HepG2 (cell line): ENCODE data around the gene PRR35. TPM values are rescaled to one million over a fixed set of nuclear protein-coding genes. Genes with fewer than 3 reads are reported as not detected.
A peak's percentile ranks its signal among the peaks of the same experiment; 100 is the strongest.

ENCODE experiments used
- BATF2 ChIP-seq: sonication (generic); formaldehyde crosslinking; IDR thresholded peaks from 2 replicates; pipeline ENCODE4 v1.8.0; 2022; ENCODE audit warnings: mild to moderate bottlenecking, missing genetic modification reagents, moderate library complexity
- BCLAF1 ChIP-seq: fragments of 450-650 bp; IDR thresholded peaks from 2 replicates; pipeline ENCODE4 v1.6.1; 2017; ENCODE audit warnings: mild to moderate bottlenecking
- CENPBD1 ChIP-seq: sonication (generic); formaldehyde crosslinking; IDR thresholded peaks from 2 replicates; pipeline ENCODE4 v1.8.0; 2022; ENCODE audit warnings: missing genetic modification reagents, low read depth, mild to moderate bottlenecking, borderline replicate concordance
- CHCHD3 ChIP-seq: sonication (generic); formaldehyde crosslinking; IDR thresholded peaks from 2 replicates; pipeline ENCODE4 v1.8.0; 2022; ENCODE audit warnings: mild to moderate bottlenecking, missing genetic modification reagents, moderate library complexity
- EEA1 ChIP-seq: sonication (generic); formaldehyde crosslinking; IDR thresholded peaks from 2 replicates; pipeline ENCODE4 v1.5.1; 2020; ENCODE audit warnings: mild to moderate bottlenecking, missing genetic modification reagents, borderline replicate concordance
- GTF2F1 ChIP-seq: fragments of 150-350 bp; IDR thresholded peaks from 2 replicates; pipeline ENCODE4 v1.6.1; 2014; ENCODE audit warnings: low read length
- HIC2 ChIP-seq: sonication (generic); formaldehyde crosslinking; IDR thresholded peaks from 2 replicates; pipeline ENCODE4 v1.9.0; 2022; ENCODE audit warnings: low read depth, missing genetic modification reagents
- MATR3 ChIP-seq: sonication (generic); formaldehyde crosslinking; IDR thresholded peaks from 2 replicates; pipeline ENCODE4 v1.4.0; 2020; ENCODE audit warnings: missing genetic modification reagents
- MEIS1 ChIP-seq: sonication (generic); formaldehyde crosslinking; IDR thresholded peaks from 2 replicates; pipeline ENCODE4 v1.9.0; 2021; ENCODE audit warnings: mild to moderate bottlenecking, missing genetic modification reagents, moderate library complexity, borderline replicate concordance
- SMAD1 ChIP-seq: sonication (generic); formaldehyde crosslinking; IDR thresholded peaks from 2 replicates; pipeline ENCODE4 v1.4.0; 2020; ENCODE audit warnings: missing genetic modification reagents, low read depth, mild to moderate bottlenecking, borderline replicate concordance
- SMAD9 ChIP-seq: sonication (generic); formaldehyde crosslinking; IDR thresholded peaks from 2 replicates; pipeline ENCODE4 v1.5.1; 2020; ENCODE audit warnings: mild to moderate bottlenecking, missing genetic modification reagents
- YY1 ChIP-seq: IDR thresholded peaks from 2 replicates; pipeline ENCODE4 v1.6.1; 2011; ENCODE audit warnings: low read length, low read depth, moderate library complexity, mild to moderate bottlenecking; ENCODE audit not compliant: insufficient read depth, insufficient replicate concordance
- ZFAT ChIP-seq: sonication (generic); formaldehyde crosslinking; conservative IDR thresholded peaks from 2 replicates; pipeline ENCODE4 v1.8.1; 2023; ENCODE audit warnings: missing genetic modification reagents, inconsistent platforms
- ZNF331 ChIP-seq: sonication (generic); formaldehyde crosslinking; IDR thresholded peaks from 2 replicates; pipeline ENCODE4 v1.4.0; 2020; ENCODE audit warnings: missing genetic modification reagents
- ZNF414 ChIP-seq: sonication (generic); formaldehyde crosslinking; IDR thresholded peaks from 2 replicates; pipeline ENCODE4 v1.5.0; 2020; ENCODE audit warnings: missing genetic modification reagents
- ZNF432 ChIP-seq: sonication (generic); formaldehyde crosslinking; IDR thresholded peaks from 2 replicates; pipeline ENCODE4 v1.5.0; 2020; ENCODE audit warnings: missing genetic modification reagents, mild to moderate bottlenecking, borderline replicate concordance
- ZNF572 ChIP-seq: sonication (generic); formaldehyde crosslinking; IDR thresholded peaks from 2 replicates; pipeline ENCODE4 v1.5.1; 2020; ENCODE audit warnings: mild to moderate bottlenecking, missing genetic modification reagents
- ZNF616 ChIP-seq: sonication (generic); formaldehyde crosslinking; IDR thresholded peaks from 2 replicates; pipeline ENCODE4 v1.5.0; 2020; ENCODE audit warnings: low read depth, mild to moderate bottlenecking, missing genetic modification reagents
- ZNF619 ChIP-seq: sonication (generic); formaldehyde crosslinking; IDR thresholded peaks from 2 replicates; pipeline ENCODE4 v1.4.0; 2020; ENCODE audit warnings: mild to moderate bottlenecking, missing genetic modification reagents
- ZNF678 ChIP-seq: sonication (generic); formaldehyde crosslinking; IDR thresholded peaks from 2 replicates; pipeline ENCODE4 v1.4.0; 2020; ENCODE audit warnings: mild to moderate bottlenecking, missing genetic modification reagents
- ZNF713 ChIP-seq: sonication (generic); formaldehyde crosslinking; IDR thresholded peaks from 2 replicates; pipeline ENCODE4 v1.4.0; 2020; ENCODE audit warnings: mild to moderate bottlenecking, missing genetic modification reagents
- ZNF746 ChIP-seq: sonication (generic); formaldehyde crosslinking; IDR thresholded peaks from 2 replicates; pipeline ENCODE4 v1.8.0; 2022; ENCODE audit warnings: mild to moderate bottlenecking, missing genetic modification reagents
- ZNF747 ChIP-seq: sonication (generic); formaldehyde crosslinking; IDR thresholded peaks from 2 replicates; pipeline ENCODE4 v1.8.1; 2023; ENCODE audit warnings: missing genetic modification reagents, mild to moderate bottlenecking, borderline replicate concordance
- ZNF83 ChIP-seq: sonication (generic); formaldehyde crosslinking; IDR thresholded peaks from 2 replicates; pipeline ENCODE4 v1.4.0; 2020; ENCODE audit warnings: missing genetic modification reagents, mild to moderate bottlenecking, borderline replicate concordance
- polyA plus RNA-seq, 8 experiments: library from polyadenylated mRNA; depleted of rRNA in 3 of 8; stranded (reverse) in 7 of 8; unstranded in 1 of 8; fragments of >200 nt; fragmentation: Illumina TruSeq in 4 of 8; extraction: Trizol in 4 of 8; gene quantifications; 2 replicates each; pipeline versions ENCODE4 v1.2.1 to v1.2.3, GENCODE V29; 2011 to 2016; ENCODE audit warnings: low read depth in 4 of 8, missing spikeins in 1 of 8, mixed read lengths in 1 of 8; ENCODE audit not compliant: insufficient read depth in 1 of 8
- total RNA-seq, 5 experiments: library from RNA; depleted of rRNA; stranded (reverse); fragments of >200 nt; fragmentation: Illumina TruSeq; extraction: Trizol; gene quantifications; 2 replicates each; pipeline ENCODE4 v1.2.3, GENCODE V29; 2016; ENCODE audit warnings: low read depth in 1 of 5

Gene PRR35
- total and polyA plus RNA-seq, 2 of the 13 experiments (the other 11 are each of a cell fraction or from before 2014, with no cell fraction given), result 0.07 to 0.16 TPM

GRCh38 chr16:558298-559020, 1.7 kb upstream of the PRR35 start (continued):
- TF ChIP-seq CENPBD1, result no peak
- peak; percentile 77 for TF ChIP-seq ZNF746 (CRISPR knock-in tag)
- TF ChIP-seq EEA1 (CRISPR knock-in tag), result no peak
- TF ChIP-seq ZNF331, result peak; percentile 78; the same call in 1 of the 2 replicates
- no peak for TF ChIP-seq ZNF83 (CRISPR knock-in tag)
- no peak for TF ChIP-seq SMAD9
- no peak for TF ChIP-seq SMAD1 (CRISPR knock-in tag)
- TF ChIP-seq ZNF747 (CRISPR knock-in tag), result 0 out of 2 replicates have a peak, but pooled peaks have one; percentile 62
- TF ChIP-seq MATR3 (CRISPR knock-in tag), result no peak
- peak; percentile 90; the same call in 1 of the 2 replicates for TF ChIP-seq HIC2 (CRISPR knock-in tag)
- peak; percentile 75; the same call in 1 of the 2 replicates for TF ChIP-seq MEIS1 (CRISPR knock-in tag)
- no peak for TF ChIP-seq ZNF678 (CRISPR knock-in tag)
- no peak for TF ChIP-seq ZFAT
- TF ChIP-seq CHCHD3 (CRISPR knock-in tag), result no peak
- TF ChIP-seq BCLAF1, result no peak
- TF ChIP-seq ZNF619 (CRISPR knock-in tag), result 0 out of 2 replicates have a peak, but pooled peaks have one; percentile 58
- no peak for TF ChIP-seq ZNF616 (CRISPR knock-in tag)
- TF ChIP-seq ZNF432 (CRISPR knock-in tag), result no peak
- peak; percentile 94; the same call in 1 of the 2 replicates for TF ChIP-seq ZNF414 (CRISPR knock-in tag)
- TF ChIP-seq ZNF572 (CRISPR knock-in tag), result no peak
- no peak for TF ChIP-seq GTF2F1
- no peak for TF ChIP-seq BATF2
- TF ChIP-seq YY1, result no peak
- TF ChIP-seq ZNF713, result no peak
